ENCODE measurements around the gene RUFY4. TPM values are rescaled to one million over a fixed set of nuclear protein-coding genes. Genes with fewer than 3 reads are reported as not detected.

Gene RUFY4
- total RNA-seq, 1 donor from 2014 or later: not detected

DNA sequence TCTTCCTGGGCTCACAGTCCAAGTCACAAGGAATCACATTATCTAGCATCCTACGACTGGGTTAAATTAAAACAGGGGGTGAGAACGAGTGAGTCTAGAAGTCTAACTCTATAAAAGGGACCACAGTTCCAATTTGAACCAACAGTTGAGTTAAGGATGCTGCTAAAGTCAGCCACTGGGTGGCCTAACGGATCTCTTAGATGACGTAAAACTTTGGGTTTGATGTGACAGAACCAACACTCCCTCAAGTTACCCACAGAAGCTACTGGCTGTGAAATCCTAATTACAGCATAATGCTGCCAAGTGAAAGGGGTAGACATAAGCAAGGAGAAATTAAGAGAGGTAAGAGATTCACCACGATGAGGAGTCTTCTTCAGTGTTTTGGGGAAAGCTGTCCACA, 32.7 kb upstream of the RUFY4 start:
- Mint-ChIP-seq H3K9me3 (no peaks in the 10 kb centered on the region), H3K27ac (no peak overlapping the region), H3K27me3 (peaks cover 76% of the 10 kb centered on the region), H3K4me1 (ENCODE audit: unreplicated experiment) (peaks cover 3% of the 10 kb centered on the region), H3K4me3 (no peak overlapping the region), H3K36me3 (no peaks in the 10 kb centered on the region)
- TF ChIP-seq, protein P1, sequence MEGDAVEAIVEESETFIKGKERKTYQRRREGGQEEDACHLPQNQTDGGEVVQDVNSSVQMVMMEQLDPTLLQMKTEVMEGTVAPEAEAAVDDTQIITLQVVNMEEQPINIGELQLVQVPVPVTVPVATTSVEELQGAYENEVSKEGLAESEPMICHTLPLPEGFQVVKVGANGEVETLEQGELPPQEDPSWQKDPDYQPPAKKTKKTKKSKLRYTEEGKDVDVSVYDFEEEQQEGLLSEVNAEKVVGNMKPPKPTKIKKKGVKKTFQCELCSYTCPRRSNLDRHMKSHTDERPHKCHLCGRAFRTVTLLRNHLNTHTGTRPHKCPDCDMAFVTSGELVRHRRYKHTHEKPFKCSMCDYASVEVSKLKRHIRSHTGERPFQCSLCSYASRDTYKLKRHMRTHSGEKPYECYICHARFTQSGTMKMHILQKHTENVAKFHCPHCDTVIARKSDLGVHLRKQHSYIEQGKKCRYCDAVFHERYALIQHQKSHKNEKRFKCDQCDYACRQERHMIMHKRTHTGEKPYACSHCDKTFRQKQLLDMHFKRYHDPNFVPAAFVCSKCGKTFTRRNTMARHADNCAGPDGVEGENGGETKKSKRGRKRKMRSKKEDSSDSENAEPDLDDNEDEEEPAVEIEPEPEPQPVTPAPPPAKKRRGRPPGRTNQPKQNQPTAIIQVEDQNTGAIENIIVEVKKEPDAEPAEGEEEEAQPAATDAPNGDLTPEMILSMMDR (conservative IDR thresholded peaks at IDR 0.05): no peak
- DNase-seq (ENCODE audit: extremely low spot score, unreplicated experiment): no peak

DNA sequence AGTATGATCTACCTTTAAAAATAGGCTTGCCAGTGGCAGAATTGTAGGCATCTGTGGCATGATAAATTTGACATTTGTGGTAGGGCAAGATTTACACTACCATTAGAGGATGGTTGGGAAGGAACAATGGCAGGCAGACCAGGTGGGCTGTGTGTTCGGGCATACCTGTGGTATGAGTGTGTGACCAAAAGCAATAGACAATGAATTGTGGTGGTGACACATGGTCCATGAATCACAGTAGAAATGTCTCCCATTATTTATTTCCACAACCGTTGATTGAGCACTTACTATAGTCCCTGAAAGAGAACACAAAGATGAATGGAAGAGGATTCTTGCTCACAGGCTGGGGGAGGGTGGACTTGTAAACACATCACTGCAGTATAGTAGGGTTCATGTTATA, 29.9 kb upstream of the RUFY4 start:
- peaks cover 68% of the 10 kb centered on the region for H3K27me3 Mint-ChIP-seq

DNA sequence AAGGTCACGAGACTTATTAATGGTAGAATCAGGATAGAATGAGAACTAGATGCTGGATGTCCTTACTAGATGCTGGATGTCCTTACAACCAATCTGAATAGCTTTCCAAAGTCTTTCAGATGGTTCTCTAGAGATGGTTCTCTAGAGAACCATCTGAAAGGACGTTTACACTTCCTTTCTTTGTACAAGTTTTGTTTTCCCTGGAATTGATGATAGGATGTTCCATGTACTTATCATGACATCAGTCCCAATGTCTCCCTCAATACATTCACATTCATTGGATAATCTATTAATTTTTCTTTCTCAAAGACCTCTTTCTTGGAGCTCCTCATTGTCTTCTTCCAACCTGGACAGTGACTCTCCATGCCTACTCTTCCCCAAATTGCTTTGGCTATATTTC, 28.2 kb upstream of the RUFY4 start:
- H3K9me3 Mint-ChIP-seq: no peaks in the 10 kb centered on the region
- TF ChIP-seq, protein P1 (conservative IDR thresholded peaks at IDR 0.05): no peak
- no peaks in the 10 kb centered on the region for H3K36me3 Mint-ChIP-seq
- DNase-seq (ENCODE audit: extremely low spot score, unreplicated experiment): no peak
- peaks cover 64% of the 10 kb centered on the region for H3K27me3 Mint-ChIP-seq
- no peak overlapping the region for H3K4me3 Mint-ChIP-seq
- no peak overlapping the region for H3K27ac Mint-ChIP-seq
- H3K4me1 Mint-ChIP-seq (ENCODE audit: unreplicated experiment): no peaks in the 10 kb centered on the region

More for the DNA sequence above, 29.9 kb upstream of the RUFY4 start:
- H3K27ac Mint-ChIP-seq: no peak overlapping the region
- H3K36me3 Mint-ChIP-seq: no peaks in the 10 kb centered on the region
- H3K4me1 Mint-ChIP-seq (ENCODE audit: unreplicated experiment): peaks cover 3% of the 10 kb centered on the region
- no peak for DNase-seq (ENCODE audit: extremely low spot score, unreplicated experiment)
- H3K9me3 Mint-ChIP-seq: no peaks in the 10 kb centered on the region
- TF ChIP-seq, protein P1 (conservative IDR thresholded peaks at IDR 0.05): no peak
- H3K4me3 Mint-ChIP-seq: no peak overlapping the region

DNA sequence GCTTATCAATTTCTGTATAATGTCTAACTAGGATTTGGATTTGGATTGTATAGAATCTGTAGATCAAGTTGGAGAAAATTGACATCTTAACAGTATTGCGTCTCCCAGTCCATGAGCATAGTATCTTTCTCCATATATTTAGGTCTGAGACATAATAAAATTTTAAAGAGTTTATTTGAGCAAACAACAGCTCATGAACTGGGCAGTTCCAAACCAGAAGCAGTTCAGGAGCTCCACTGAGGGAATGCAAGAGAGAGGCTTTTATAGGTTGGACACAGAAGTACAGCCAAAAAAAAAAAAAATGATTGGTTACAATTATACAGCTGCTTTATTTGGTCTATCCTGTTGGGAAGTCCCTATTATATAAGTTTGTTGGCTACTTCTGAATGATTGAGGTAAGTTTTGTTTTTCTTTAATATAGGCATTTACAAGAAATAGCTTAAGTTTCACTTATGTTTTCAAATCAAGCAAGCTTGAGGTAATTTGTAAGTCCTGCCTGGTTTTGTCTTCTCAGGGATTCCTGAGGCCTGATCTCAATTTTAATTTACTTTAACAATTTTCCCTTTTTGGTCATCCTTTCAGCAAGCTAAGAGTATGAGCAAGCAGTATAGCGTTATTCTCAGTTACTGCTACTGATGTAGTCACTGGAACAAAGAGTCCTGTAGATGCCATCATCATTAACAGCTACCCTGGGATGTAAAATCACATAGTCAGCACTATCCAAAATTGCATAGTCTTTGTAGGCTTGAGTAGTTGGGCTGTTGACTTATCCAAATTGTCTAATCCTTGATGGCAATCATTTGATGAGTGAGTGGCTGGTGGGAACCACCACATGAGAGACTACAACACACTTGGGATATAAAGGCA, 27.5 kb upstream of the RUFY4 start:
- DNase-seq (ENCODE audit: extremely low spot score, unreplicated experiment): no peak
- Mint-ChIP-seq H3K9me3 (no peaks in the 10 kb centered on the region), H3K27ac (no peak overlapping the region), H3K27me3 (peaks cover 59% of the 10 kb centered on the region), H3K4me3 (no peak overlapping the region), H3K4me1 (ENCODE audit: unreplicated experiment) (no peaks in the 10 kb centered on the region), H3K36me3 (no peaks in the 10 kb centered on the region)
- TF ChIP-seq, protein P1 (conservative IDR thresholded peaks at IDR 0.05): no peak

DNA sequence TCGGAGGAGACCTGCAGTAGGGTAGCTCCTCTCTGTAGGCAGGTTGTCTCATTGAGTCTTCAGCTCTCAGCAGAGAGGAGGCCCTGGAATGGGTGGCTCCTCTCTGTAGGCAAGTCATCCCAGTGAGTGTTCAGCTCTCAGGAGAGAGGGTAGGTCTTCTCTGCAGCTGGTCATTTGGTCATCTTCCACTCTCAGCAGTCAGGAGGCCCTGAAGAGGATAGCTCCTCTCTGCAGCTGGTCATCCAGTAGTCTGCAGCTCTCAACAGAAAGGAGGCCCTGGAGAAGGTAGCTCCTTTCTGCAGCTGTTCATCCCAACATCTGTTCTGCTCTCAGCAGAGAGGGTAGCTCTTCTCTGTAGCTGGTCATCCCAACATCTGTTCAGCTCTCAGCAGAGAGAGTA, 26.0 kb upstream of the RUFY4 start:
- Mint-ChIP-seq H3K9me3 (no peaks in the 10 kb centered on the region), H3K4me3 (no peak overlapping the region), H3K36me3 (no peaks in the 10 kb centered on the region), H3K27ac (no peak overlapping the region), H3K4me1 (ENCODE audit: unreplicated experiment) (no peaks in the 10 kb centered on the region), H3K27me3 (peaks cover 48% of the 10 kb centered on the region)
- no peak for DNase-seq (ENCODE audit: extremely low spot score, unreplicated experiment)
- TF ChIP-seq, protein P1 (conservative IDR thresholded peaks at IDR 0.05): no peak
